ENCODE results near the gene LTA. TPM values are rescaled to one million over a fixed set of nuclear protein-coding genes. Genes with fewer than 3 reads are reported as not detected.
"Not testable (repeated sequence)": the region's sequence is repeated elsewhere in the genome, so short reads cannot be mapped to it uniquely, and the experiment has no call there.

The LTA gene
- total RNA-seq, 2 donors from 2014 or later, result 1.2 TPM; not detected in 1

- WGBS, result 48% methylated on average over 9 of the region's 9 CpGs
- H3K9me3 ChIP-seq, result no peaks in the 10 kb centered on the region
- DNase-seq (ENCODE audit: low spot score), result no peak
- H3K27me3 ChIP-seq (replicated peaks; ENCODE audit: insufficient read depth), result no peaks in the 10 kb centered on the region
- no peak overlapping the region for H3K27ac ChIP-seq
- intact Hi-C loops (cut with DNase I), result no loop called here
- TF ChIP-seq POLR2AphosphoS5 (IDR thresholded peaks at IDR 0.05) (no peak), POLR2A (IDR thresholded peaks at IDR 0.05) (no peak)
- TF ChIP-seq, protein P1, sequence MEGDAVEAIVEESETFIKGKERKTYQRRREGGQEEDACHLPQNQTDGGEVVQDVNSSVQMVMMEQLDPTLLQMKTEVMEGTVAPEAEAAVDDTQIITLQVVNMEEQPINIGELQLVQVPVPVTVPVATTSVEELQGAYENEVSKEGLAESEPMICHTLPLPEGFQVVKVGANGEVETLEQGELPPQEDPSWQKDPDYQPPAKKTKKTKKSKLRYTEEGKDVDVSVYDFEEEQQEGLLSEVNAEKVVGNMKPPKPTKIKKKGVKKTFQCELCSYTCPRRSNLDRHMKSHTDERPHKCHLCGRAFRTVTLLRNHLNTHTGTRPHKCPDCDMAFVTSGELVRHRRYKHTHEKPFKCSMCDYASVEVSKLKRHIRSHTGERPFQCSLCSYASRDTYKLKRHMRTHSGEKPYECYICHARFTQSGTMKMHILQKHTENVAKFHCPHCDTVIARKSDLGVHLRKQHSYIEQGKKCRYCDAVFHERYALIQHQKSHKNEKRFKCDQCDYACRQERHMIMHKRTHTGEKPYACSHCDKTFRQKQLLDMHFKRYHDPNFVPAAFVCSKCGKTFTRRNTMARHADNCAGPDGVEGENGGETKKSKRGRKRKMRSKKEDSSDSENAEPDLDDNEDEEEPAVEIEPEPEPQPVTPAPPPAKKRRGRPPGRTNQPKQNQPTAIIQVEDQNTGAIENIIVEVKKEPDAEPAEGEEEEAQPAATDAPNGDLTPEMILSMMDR (IDR thresholded peaks at IDR 0.05), result no peak
- no peaks in the 10 kb centered on the region for H3K36me3 ChIP-seq
- H3K4me3 ChIP-seq, result no peak overlapping the region
- no peaks in the 10 kb centered on the region for H3K4me1 ChIP-seq (replicated peaks)
Measured at GRCh38 chr6:31588871-31589650, 17.0 kb downstream of the LTA start.

DNA sequence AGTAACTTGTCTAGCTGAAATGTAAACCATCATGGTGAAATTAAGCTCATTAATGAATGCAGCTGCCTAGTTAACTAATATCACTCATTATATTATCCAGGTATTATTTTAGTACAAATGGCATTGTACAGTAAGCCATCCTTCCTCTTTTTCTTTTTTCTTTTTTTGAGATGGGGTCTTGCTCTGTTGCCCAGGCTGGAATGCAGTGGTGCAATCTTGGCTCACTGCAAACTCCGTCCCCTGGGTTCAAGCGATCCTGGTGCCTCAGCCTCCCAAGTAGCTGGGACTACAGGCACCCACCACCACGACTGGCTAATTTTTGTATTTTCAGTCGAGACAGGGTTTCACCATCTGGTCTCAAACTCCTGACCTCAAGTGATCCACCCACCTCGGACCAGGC lies 18.6 kb downstream of the LTA start:
- DNase-seq (ENCODE audit: low spot score); H3K27me3 ChIP-seq (replicated peaks; ENCODE audit: insufficient read depth); H3K9me3 ChIP-seq; H3K4me3 ChIP-seq; H3K4me1 ChIP-seq (replicated peaks); intact Hi-C loops (cut with DNase I); H3K36me3 ChIP-seq; H3K27ac ChIP-seq: not testable (repeated sequence)
- WGBS, result 87% methylated on average over 5 of the region's 5 CpGs

DNA sequence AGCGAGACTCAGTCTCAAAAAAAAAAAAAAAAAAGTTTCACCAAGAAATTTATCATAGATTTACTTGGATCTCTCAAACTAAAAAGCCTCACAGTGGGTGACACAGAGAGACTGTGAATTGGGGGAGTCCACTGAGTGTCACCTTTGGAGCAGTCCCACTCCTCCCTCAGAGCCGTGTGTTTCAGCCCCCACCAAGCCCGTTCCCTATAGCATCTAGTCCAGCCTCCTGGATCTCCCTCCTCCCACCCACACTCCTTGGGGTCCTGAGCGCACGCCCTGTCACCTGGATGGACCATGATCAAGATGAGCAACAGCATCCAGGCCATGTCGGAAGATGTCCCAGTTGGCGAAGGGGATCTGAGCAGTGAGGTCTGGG lies 20.3 kb downstream of the LTA start:
- TF ChIP-seq POLR2AphosphoS5 (IDR thresholded peaks at IDR 0.05), result no peak
- TF ChIP-seq, protein P1 (IDR thresholded peaks at IDR 0.05), result no peak
- Histone ChIP-seq H3K4me3 (no peak overlapping the region), H3K4me1 (replicated peaks) (no peaks in the 10 kb centered on the region), H3K9me3 (no peaks in the 10 kb centered on the region), H3K36me3 (no peaks in the 10 kb centered on the region), H3K27ac (no peak overlapping the region), H3K27me3 (replicated peaks; ENCODE audit: insufficient read depth) (no peaks in the 10 kb centered on the region)
- 91% methylated on average over 7 of the region's 7 CpGs for WGBS
- no peak for DNase-seq (ENCODE audit: low spot score)
- intact Hi-C loops (cut with DNase I), result no loop called here

- Histone ChIP-seq H3K9me3 (no peaks in the 10 kb centered on the region), H3K36me3 (no peaks in the 10 kb centered on the region), H3K27ac (no peak overlapping the region), H3K4me3 (no peak overlapping the region), H3K4me1 (replicated peaks) (no peaks in the 10 kb centered on the region), H3K27me3 (replicated peaks; ENCODE audit: insufficient read depth) (no peaks in the 10 kb centered on the region)
- TF ChIP-seq POLR2A (IDR thresholded peaks at IDR 0.05), result no peak
- TF ChIP-seq, protein P1 (IDR thresholded peaks at IDR 0.05), result peak in 2 of 4 experiments; percentile 11 to 36
- WGBS, result 26% methylated on average over 2 of the region's 2 CpGs
- no peak for DNase-seq (ENCODE audit: low spot score)
- intact Hi-C loops (cut with DNase I), result no loop called here
Measured at GRCh38 chr6:31597006-31597405, 24.9 kb downstream of the LTA start.

- no peak for DNase-seq (ENCODE audit: low spot score)
- no peaks in the 10 kb centered on the region for H3K36me3 ChIP-seq
- H3K9me3 ChIP-seq, result no peaks in the 10 kb centered on the region
- TF ChIP-seq POLR2AphosphoS5 (IDR thresholded peaks at IDR 0.05), result no peak
- TF ChIP-seq POLR2A (IDR thresholded peaks at IDR 0.05), result no peak
- TF ChIP-seq, protein P1 (IDR thresholded peaks at IDR 0.05), result no peak
- H3K27me3 ChIP-seq (replicated peaks; ENCODE audit: insufficient read depth), result no peaks in the 10 kb centered on the region
- 88% methylated on average over 1 of the region's 1 CpG for WGBS
- H3K4me3 ChIP-seq, result no peak overlapping the region
- intact Hi-C loops (cut with DNase I), result no loop called here
- no peak overlapping the region for H3K27ac ChIP-seq
- H3K4me1 ChIP-seq (replicated peaks), result no peaks in the 10 kb centered on the region
Measured at GRCh38 chr6:31607317-31607716, 35.2 kb downstream of the LTA start.

Data from prostate gland (tissue), 2 donors.